Measurements from ENCODE around the gene VSX1.

The VSX1 gene

DNA sequence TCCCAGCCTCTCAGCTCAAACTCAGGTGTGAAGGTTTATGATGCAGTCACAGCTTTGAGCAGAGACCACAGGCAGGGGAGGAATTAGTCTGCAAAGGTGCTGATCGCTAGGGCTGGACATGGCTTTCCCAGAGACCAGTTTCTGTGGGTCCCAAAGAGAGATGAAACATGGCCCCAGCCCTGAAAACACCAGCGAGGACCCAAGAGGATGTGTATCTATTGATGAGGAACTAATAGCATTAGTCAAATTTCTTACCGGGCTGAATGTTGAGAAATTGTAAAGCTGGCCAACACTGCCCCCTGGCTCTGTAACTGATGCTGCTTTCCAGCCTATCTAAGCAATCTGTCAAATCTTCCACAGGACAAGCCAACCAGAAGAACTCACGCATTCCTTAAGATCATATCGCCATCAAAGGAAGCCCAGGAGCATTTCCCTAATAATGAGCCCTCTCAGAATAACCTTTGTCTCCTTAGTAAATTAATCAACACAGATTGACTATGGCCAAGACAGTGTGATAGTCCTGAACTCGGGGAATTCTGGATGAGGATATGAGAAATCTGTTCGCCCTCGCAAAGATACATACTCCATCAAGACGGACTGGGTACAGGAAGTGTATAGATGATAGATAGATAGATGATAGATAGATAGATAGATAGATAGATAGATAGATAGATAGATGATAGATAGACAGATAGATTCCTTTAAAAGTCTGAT is 16.2 kb downstream of the VSX1 start:
- peak; percentile 41 for DNase-seq (ENCODE audit: low read depth)

DNA sequence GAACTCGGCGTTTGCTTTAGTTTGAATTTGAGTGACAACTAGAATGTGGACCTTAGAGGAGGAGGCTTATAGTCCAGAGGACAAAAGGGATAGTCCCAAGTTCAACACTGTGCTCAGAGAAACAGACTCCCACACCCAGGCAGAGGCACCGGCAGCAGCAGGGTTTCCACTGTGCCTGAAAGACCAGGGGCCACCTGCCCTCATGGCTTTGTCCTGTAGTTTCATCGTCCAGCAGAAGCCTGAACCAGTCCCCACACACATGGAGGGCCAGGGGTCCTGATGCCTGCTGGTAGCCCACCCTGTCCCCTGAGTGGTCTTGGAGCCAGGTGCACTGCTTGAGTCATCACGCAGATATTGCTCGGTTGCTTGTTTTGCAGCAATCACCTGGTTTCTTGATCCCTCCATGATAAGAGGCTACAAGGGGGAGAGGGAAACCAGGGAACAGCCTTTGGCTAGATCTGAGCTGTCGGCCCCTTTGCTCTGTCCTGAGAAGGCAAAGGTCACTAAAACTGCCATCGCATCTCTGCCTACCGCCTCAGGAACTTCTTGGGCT is 16.8 kb downstream of the VSX1 start:
- DNase-seq (ENCODE audit: low read depth): no peak

DNA sequence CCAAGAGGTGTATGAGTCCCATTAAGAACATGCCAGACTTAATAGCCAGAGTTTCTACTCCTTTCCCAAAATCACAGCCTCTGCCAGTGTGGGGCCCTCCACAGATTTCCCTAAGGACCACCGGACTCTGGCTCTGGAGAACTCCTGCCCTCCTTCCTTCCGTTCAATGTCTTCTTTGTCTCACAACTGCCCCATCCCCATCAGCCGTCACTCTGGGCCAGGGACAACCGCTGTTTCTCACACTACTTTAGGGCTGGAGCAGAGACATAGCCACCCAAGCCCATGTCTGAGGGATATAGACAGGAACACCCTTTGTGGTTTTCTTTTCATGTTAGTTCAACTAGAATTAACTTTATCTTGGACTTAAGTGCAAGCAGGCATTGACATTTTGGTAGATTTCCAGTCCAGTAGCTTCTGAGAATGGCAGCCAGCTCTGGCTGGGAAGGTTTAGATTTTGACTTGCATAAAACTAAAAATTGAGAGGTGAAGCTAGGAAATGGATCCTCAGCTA is 17.3 kb downstream of the VSX1 start:
- DNase-seq (ENCODE audit: low read depth): no peak

- DNase-seq (ENCODE audit: low read depth): no peak
Measured at GRCh38 chr20:25063981-25064380, 18.0 kb downstream of the VSX1 start.

- DNase-seq (ENCODE audit: low read depth): no peak
Measured at GRCh38 chr20:25063546-25063945, 18.4 kb downstream of the VSX1 start.

GRCh38 chr20:25062841-25063240 is 19.1 kb downstream of the VSX1 start:
- DNase-seq (ENCODE audit: low read depth): no peak

- DNase-seq (ENCODE audit: low read depth): no peak
Measured at GRCh38 chr20:25061821-25062530, 20.0 kb downstream of the VSX1 start.

DNA sequence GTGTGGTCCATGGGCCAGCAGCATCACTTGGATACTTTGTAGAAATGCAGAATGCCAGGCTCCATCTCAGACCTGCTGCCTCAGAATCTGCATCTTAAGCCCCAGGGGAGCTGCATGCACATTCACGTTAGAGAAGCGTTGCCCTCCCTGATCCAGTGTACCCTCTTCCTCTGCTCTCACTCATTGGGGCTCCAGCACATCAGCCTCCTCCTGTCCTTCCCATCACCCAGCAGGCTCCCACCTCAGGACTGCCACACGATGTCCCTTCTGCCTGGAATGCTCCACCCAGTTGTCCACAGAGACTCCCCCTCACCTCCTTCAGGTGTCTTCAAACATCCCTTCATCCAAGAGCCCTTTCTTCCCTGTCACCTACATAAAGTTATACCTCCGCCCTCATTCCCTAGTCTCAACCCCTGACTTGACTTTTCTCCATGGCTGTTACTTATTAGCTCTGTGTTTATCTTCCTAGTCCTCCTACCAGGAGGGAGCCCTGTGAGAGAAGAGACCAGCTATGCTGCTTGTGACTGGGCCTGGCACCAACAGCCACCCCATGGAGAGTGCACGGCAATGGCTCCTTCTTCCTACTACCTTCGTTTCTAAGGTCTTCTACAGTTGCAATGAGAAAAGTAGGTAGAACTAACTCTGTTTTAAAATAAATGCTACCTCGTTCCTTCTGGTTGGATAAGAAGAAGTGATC is 20.7 kb downstream of the VSX1 start:
- DNase-seq (ENCODE audit: low read depth): no peak

DNA sequence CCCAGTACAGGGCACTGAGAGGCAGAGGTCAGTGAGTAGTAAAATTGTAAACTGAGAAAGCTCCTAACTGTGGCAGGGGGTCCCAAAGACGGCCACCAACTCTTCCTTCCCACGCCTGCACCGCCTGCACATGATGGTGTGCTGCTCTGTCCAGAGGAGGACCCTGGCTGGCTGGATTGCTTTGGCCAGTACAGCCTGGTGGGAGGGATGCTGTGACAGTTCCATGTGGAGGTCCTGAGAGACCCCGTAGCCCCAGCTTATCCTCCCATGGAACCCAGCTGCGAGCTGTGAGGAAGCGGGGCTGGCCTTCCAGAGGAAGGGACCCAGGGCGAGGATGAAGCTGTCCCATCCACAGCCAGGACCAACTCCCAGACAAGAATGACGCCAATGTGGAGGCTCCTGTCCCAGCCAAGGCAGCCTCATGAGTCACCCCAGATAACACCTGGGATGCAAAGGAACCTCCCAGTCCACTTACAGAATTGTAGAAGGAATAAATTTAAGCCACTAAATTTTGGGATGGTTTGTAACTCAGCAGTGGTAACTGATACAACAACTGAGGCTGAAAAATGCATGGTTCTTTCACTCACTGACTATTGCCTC is 22.0 kb downstream of the VSX1 start:
- no peak for DNase-seq (ENCODE audit: low read depth)

DNA sequence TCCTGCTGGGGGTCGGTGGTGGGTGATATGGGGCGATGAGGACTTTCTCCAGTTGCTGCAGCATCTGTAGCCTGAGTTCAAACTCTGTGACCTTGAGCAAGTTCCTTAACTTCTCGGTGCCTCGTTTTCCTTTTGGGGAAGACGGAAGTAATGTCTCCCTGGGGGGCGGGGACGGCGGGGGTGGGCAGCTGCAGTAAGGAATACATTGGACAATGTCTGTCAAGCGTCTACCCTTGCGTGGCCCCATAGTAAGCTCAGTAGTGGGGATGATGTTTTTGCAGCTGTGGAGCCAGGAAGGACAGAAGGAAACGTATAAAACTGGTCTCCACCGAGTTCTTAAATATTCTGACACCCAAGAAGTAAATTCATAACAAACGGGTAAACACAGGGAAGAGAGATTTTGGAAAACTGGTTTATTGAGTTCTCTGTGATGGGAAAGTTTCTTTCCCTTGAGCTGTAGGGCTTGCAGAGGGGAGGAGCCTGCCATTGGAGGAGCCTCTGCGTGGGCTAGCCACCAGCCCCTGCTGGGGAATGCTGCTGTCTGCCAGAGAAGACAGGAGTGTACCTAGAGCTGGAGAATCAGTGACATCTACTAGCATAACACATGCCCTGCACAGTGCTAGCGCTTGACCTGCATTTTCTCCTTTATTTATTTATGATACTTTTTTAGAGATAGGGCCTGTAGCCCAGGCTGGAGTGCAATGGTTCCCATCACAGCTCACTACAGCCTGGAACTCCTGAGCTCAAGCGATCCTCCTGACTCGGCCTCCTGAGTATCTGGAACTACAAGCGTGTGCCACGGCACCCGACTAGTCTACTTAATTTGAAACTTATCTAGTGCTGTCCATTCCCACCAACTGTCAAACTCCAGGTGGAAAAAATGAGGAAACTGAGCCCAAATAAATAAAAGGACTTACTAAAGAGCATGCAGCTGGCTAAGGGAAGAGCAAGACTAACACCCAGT is 22.8 kb downstream of the VSX1 start:
- DNase-seq (ENCODE audit: low read depth): no peak

DNA sequence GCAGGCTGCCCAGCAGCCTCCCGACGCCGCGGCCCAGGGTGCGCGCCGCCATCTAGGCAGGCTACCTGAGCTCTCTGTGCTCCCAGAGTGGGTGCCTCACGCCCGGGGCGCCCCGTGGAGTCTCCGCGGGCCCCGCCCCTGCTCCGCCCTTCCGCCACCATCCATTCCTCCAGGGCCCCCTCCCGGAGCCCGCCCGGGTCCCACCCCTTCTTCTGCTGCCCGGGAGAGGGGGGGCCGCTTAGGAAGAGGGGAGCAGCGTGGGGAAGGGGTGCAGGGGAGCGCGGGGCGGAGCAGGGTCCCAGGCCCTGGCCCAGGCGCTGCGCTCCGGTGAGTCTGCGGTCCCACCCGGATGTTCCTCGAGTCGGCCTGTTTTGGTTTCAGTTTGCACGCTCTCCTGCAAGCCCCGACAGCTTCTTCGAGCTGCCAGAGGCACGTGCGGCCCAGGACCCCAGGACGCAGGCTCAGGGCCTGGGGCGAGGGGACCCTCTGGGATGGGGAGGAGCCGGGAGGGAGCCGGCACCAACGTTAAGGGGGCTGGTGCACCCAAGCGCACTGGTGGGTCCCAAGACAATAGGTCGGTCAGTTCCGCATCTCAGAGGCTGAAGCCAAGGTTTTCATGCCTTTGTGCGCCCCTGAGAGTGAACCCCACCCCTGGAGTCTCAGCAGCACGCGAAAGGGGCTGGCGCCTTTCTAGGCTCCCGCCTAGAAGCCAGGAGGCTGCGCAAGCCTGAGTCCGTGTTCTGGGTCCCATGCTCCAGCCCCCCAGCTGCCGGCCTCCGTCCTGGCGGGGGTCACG is 23.7 kb downstream of the VSX1 start, which contains the start of gene ACSS1:
ACSS1 (minus strand) TSS at position 89 of the 796 bp plus-strand sequence; CDS start at position 52, 37 bp downstream.
- DNase-seq (ENCODE audit: low read depth): peak; percentile 47

DNA sequence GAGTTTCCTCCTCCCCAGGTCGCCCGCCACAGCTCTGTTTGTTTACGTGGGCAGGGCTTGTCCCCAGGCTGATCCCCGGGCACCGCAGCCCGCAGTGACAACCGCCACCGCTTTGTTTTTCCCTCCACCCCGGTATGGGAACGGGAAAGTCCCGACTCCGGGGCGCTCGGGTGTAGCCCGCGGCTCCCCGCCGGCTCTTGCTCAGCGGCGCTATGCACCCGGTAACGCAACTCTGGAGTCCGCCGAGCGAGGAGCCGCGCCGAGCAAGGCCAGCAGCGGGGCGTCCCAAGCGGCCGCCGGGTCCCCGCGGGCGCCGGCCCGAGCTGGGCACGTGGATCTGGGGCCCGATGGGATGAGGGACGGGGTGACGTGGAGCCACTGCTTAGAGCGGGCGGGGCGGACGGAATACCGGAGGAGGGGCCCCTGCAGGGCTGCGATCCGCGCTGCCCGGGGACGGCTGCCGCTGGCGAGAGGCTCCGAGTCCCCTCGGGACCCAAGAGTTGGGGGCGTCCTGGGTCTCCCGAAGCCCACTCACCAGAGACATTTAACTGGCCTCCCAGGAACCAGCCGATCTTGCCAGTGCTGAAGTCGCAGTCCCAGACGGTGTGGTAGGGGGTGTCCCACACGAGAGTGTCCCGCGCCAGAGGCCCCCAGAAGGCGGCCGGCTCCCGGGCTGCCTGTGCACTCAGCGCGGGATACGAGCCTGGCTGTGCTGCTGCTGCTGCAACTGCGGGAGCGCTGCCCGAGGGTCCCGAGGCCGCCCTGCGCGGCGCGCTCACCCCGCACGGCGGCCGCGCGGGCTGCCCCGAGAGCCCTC is 24.5 kb downstream of the VSX1 start:
- DNase-seq (ENCODE audit: low read depth): peak; percentile 69

GRCh38 chr20:25056690-25057233 is 25.2 kb downstream of the VSX1 start:
- no peak for DNase-seq (ENCODE audit: low read depth)

- no peak for DNase-seq (ENCODE audit: low read depth)
Measured at GRCh38 chr20:25055711-25056495, 26.0 kb downstream of the VSX1 start.

GRCh38 chr20:25054995-25055629 is 26.8 kb downstream of the VSX1 start:
- no peak for DNase-seq (ENCODE audit: low read depth)

- DNase-seq (ENCODE audit: low read depth): no peak
Measured at GRCh38 chr20:25054096-25054820, 27.7 kb downstream of the VSX1 start.

Data from stimulated activated CD8-positive, alpha-beta memory T cell treated with anti-CD3 and anti-CD28 coated beads, Interleukin-4, amount 100 ng/mL, for 24 hours (primary cell).